Brain microvascular endothelial cell (primary cell): ENCODE data around the gene TSPAN31.

Experiments
- DNase-seq: peaks from one replicate; pipeline ENCODE4 v3.0.0-alpha.2; 2020
- H3K27ac ChIP-seq: fragments of 250-450 bp; sonication (Bioruptor Pico); 2 replicates; pipeline ENCODE4 v1.5.1; 2020; ENCODE audit warnings: mild to moderate bottlenecking, moderate library complexity
- H3K27me3 ChIP-seq: fragments of 250-450 bp; sonication (Bioruptor Pico); replicated peaks from 2 replicates; pipeline ENCODE4 v1.5.1; 2020; ENCODE audit warnings: mild to moderate bottlenecking
- H3K36me3 ChIP-seq: fragments of 250-450 bp; sonication (Bioruptor Pico); replicated peaks from 2 replicates; pipeline ENCODE4 v1.5.1; 2020; ENCODE audit warnings: mild to moderate bottlenecking
- H3K4me3 ChIP-seq: 2 replicates; pipeline ENCODE4 v1.5.1; 2011; ENCODE audit warnings: low read depth, mild to moderate bottlenecking, control low read depth, low read length, moderate library complexity
- CTCF ChIP-seq: IDR thresholded peaks from 2 replicates; pipeline ENCODE4 v1.5.1; 2011; ENCODE audit warnings: low read depth, mild to moderate bottlenecking, moderate library complexity, low read length, control low read depth, inconsistent platforms; ENCODE audit errors: missing control alignments
- in situ Hi-C: cut with HindIII; loops from 2 replicates; pipeline ENCODE4 v1.10.0; 2017; ENCODE audit warnings: low sequenced_read_pairs, low pct_ligation_motif_present

The TSPAN31 gene

GRCh38 chr12:57756406-57757341 lies 11.8 kb downstream of the TSPAN31 start:
- peak; percentile 89 for TF ChIP-seq CTCF
- Histone ChIP-seq H3K4me3 (no peak overlapping the region), H3K36me3 (no peaks in the 10 kb centered on the region), H3K27me3 (no peaks in the 10 kb centered on the region), H3K27ac (no peak overlapping the region)
- in situ Hi-C loops: no loop called here
- no peak for DNase-seq

DNA sequence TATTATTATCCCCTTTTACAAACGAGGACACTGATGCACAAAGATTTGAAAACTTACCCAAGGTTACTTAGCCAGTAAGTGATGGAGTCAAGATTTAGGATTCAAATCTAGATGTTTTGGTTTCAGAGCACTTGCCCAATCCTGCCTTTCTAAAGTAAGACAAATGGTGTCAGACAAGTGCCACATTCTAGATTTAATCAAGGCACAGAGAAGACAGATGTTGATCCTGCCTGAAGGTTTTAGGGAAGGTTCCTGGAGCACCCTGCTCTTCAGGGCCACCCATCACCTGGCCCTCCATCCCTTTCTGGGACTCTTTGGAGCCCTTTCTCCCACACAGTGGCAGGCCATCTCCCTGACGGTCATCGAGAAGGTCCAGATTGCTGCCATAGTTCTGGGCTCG lies 12.9 kb downstream of the TSPAN31 start:
- TF ChIP-seq CTCF: no peak
- no peaks in the 10 kb centered on the region for H3K27me3 ChIP-seq
- DNase-seq: no peak
- no peaks in the 10 kb centered on the region for H3K36me3 ChIP-seq
- no peak overlapping the region for H3K4me3 ChIP-seq
- in situ Hi-C loops: no loop called here
- H3K27ac ChIP-seq: no peak overlapping the region

DNA sequence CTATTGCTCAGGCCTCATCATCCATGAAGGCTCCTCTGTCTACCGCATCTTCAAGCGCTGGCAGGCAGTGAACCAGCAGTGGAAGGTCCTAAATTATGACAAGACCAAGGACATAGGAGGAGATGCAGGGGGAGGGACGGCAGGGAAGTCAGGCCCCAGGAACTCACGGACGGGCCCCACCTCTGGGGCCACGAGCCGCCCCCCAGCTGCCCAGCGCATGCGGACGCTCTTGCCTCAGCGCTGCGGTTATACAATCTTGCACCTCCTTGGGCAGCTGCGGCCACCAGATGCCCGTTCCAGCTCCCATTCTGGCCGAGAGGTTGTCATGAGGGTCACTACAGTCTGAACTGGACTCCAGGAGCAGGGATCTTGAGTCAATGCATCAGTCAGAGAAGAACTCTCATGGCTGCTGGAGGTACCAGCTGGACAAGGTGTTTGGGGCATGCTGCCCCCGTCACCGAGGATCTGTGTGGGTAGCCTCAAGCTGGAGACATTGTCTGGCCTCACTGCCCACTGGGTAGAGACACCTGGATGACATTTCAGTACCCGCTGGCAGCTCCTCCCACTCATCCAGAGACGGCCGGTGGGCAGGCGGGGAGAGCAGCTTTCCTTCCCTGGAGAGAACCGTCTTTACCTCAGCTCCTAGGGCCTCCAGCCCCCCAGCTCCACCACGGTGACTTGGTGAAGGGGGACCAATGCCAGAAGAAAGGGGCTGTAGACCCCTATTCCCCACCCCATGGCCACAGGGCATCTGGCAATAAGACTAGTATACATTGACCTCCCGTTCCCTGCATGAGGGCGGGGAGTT lies 13.9 kb downstream of the TSPAN31 start:
- no peak for DNase-seq
- in situ Hi-C loops: no loop called here
- H3K27ac ChIP-seq: no peak overlapping the region
- H3K4me3 ChIP-seq: no peak overlapping the region
- H3K27me3 ChIP-seq: peaks cover 3% of the 10 kb centered on the region
- no peak for TF ChIP-seq CTCF
- H3K36me3 ChIP-seq: no peaks in the 10 kb centered on the region

DNA sequence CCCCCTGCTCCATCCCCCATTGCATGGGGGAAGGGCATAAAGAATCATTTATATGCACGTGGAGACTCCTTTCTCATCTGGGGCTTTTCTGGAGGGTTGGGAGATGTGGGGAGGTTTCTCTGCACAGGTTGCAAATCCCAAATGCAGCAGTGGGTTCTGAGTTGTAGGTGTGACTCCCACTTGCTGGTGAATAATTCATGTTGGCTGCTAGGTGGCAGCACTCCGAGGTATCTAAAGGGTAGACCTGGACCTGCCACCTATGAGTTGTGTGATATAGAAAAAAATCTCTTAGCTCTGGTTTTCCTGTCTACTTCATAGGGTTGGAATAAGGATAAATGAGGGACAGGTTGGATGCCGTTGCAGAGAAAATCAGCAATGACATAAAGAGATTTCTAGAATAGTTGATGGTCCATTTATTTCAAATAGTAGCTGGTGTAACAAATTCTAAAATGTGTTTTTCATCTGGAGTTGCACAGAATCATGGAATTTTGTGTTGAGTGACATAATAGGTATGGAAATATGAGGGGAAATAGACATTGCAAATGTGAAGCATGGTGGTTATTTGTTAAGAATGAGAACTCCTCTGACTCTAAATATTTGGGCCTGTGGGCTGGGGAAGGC lies 14.6 kb downstream of the TSPAN31 start:
- peak; percentile 70 for TF ChIP-seq CTCF
- H3K27ac ChIP-seq: no peak overlapping the region
- no peak overlapping the region for H3K4me3 ChIP-seq
- peaks cover 8% of the 10 kb centered on the region for H3K27me3 ChIP-seq
- no peak for DNase-seq
- in situ Hi-C loops: no loop called here
- no peaks in the 10 kb centered on the region for H3K36me3 ChIP-seq

GRCh38 chr12:57760347-57760982 lies 15.6 kb downstream of the TSPAN31 start:
- peaks cover 18% of the 10 kb centered on the region for H3K27me3 ChIP-seq
- no peak overlapping the region for H3K27ac ChIP-seq
- no peak for DNase-seq
- in situ Hi-C loops: no loop called here
- H3K36me3 ChIP-seq: no peaks in the 10 kb centered on the region
- no peak overlapping the region for H3K4me3 ChIP-seq
- TF ChIP-seq CTCF: no peak
